Measurements from ENCODE around the gene CSPG5.
A peak's percentile ranks its signal among the peaks of the same experiment; 100 is the strongest.

The CSPG5 gene

GRCh38 chr3:47588053-47588452 is 9.4 kb upstream of the CSPG5 start:
- DNase-seq (ENCODE audit: low read depth) = no peak

GRCh38 chr3:47586746-47587145 is 8.1 kb upstream of the CSPG5 start:
- no peak for DNase-seq (ENCODE audit: low read depth)

GRCh38 chr3:47583320-47584075 is 4.8 kb upstream of the CSPG5 start:
- no peak for DNase-seq (ENCODE audit: low read depth)

GRCh38 chr3:47581835-47582234 is 3.2 kb upstream of the CSPG5 start:
- no peak for DNase-seq (ENCODE audit: low read depth)

GRCh38 chr3:47581422-47581821 is 2.8 kb upstream of the CSPG5 start:
- DNase-seq (ENCODE audit: low read depth) = no peak

GRCh38 chr3:47580481-47580880 is 1.8 kb upstream of the CSPG5 start:
- DNase-seq (ENCODE audit: low read depth) = no peak

- no peak for DNase-seq (ENCODE audit: low read depth)
These were observed 1.2 kb upstream of the CSPG5 start for GRCh38 chr3:47579875-47580274.

GRCh38 chr3:47578119-47578632 is 489 bp downstream of the CSPG5 start:
- DNase-seq (ENCODE audit: low read depth) = peak; percentile 20

GRCh38 chr3:47577583-47578118 is 1.0 kb downstream of the CSPG5 start:
- DNase-seq (ENCODE audit: low read depth) = no peak

GRCh38 chr3:47573190-47574172 is 5.2 kb downstream of the CSPG5 start:
- no peak for DNase-seq (ENCODE audit: low read depth)

- no peak for DNase-seq (ENCODE audit: low read depth)
These were observed 7.1 kb downstream of the CSPG5 start for GRCh38 chr3:47571391-47572175.

- no peak for DNase-seq (ENCODE audit: low read depth)
These were observed 9.8 kb downstream of the CSPG5 start for GRCh38 chr3:47568901-47569300.

GRCh38 chr3:47567149-47567548 is 11.5 kb downstream of the CSPG5 start:
- no peak for DNase-seq (ENCODE audit: low read depth)

GRCh38 chr3:47566667-47567066 is 12.0 kb downstream of the CSPG5 start:
- DNase-seq (ENCODE audit: low read depth) = no peak

GRCh38 chr3:47565734-47566550 is 12.7 kb downstream of the CSPG5 start:
- no peak for DNase-seq (ENCODE audit: low read depth)

GRCh38 chr3:47556351-47556750 is 22.3 kb downstream of the CSPG5 start:
- DNase-seq (ENCODE audit: low read depth) = no peak

- no peak for DNase-seq (ENCODE audit: low read depth)
These were observed 24.3 kb downstream of the CSPG5 start for GRCh38 chr3:47554335-47554734.

GRCh38 chr3:47553407-47553806 is 25.3 kb downstream of the CSPG5 start:
- DNase-seq (ENCODE audit: low read depth) = no peak

- no peak for DNase-seq (ENCODE audit: low read depth)
These were observed 36.0 kb downstream of the CSPG5 start for GRCh38 chr3:47542471-47543173.

GRCh38 chr3:47541583-47542108 is 37.0 kb downstream of the CSPG5 start:
- DNase-seq (ENCODE audit: low read depth) = no peak
